Coronary artery (tissue), 2 donors: ENCODE measurements around the gene SLCO4C1.

Experiments used
- DNase-seq: peaks from one replicate; pipeline ENCODE4 v3.0.0-alpha.2; 2017; ENCODE audit warnings: low spot score
- H3K27ac ChIP-seq, 2 donors: fragments of 200-600 bp; sonication (generic); one replicate each; pipeline ENCODE4 v1.5.1; 2016 to 2019
- H3K4me3 ChIP-seq: fragments of 200-600 bp; sonication (generic); 2 replicates; pipeline ENCODE4 v1.5.1; 2016; ENCODE audit warnings: mild to moderate bottlenecking, moderate library complexity
- CTCF ChIP-seq: fragments of 200-600 bp; sonication (generic); IDR thresholded peaks from one replicate; pipeline ENCODE4 v1.5.1; 2019; ENCODE audit warnings: antibody characterized with exemption

SLCO4C1 gene

GRCh38 chr5:102312586-102313370, 16.7 kb upstream of the SLCO4C1 start:
- Histone ChIP-seq H3K27ac (no peak overlapping the region), H3K4me3 (no peak overlapping the region)
- DNase-seq = no peak
- no peak for TF ChIP-seq CTCF

GRCh38 chr5:102309586-102309985, 13.5 kb upstream of the SLCO4C1 start:
- TF ChIP-seq CTCF = no peak

GRCh38 chr5:102307232-102307631, 11.1 kb upstream of the SLCO4C1 start:
- TF ChIP-seq CTCF = no peak
- DNase-seq = no peak
- no peak overlapping the region for H3K27ac ChIP-seq
- H3K4me3 ChIP-seq = no peak overlapping the region

More at GRCh38 chr5:102309586-102309985, 13.5 kb upstream of the SLCO4C1 start:
- DNase-seq = no peak
- H3K4me3 ChIP-seq = no peak overlapping the region
- no peak overlapping the region for H3K27ac ChIP-seq

- no peak for DNase-seq
- H3K27ac ChIP-seq = no peak overlapping the region
- H3K4me3 ChIP-seq = no peak overlapping the region
- no peak for TF ChIP-seq CTCF
Observed at GRCh38 chr5:102306121-102306520, 10.0 kb upstream of the SLCO4C1 start.

- TF ChIP-seq CTCF = no peak
- Histone ChIP-seq H3K27ac (no peak overlapping the region), H3K4me3 (peak overlapping the region; percentile 67)
- DNase-seq = no peak
Observed at GRCh38 chr5:102295534-102296177, 428 bp downstream of the SLCO4C1 start.

GRCh38 chr5:102294886-102295395, 1.1 kb downstream of the SLCO4C1 start:
- no peak overlapping the region for H3K4me3 ChIP-seq
- H3K27ac ChIP-seq = no peak overlapping the region
- TF ChIP-seq CTCF = no peak
- DNase-seq = no peak
